Stimulated activated CD4-positive, alpha-beta T cell treated with anti-CD3 and anti-CD28 coated beads, Interleukin-15, amount 100 ng/mL, for 24 hours (primary cell): ENCODE measurements around the gene CASKIN1.
"Not testable (repeated sequence)": the region's sequence is repeated elsewhere in the genome, so short reads cannot be mapped to it uniquely, and the experiment has no call there.

Experiments
- DNase-seq: peaks from one replicate; pipeline ENCODE4 v3.0.0-alpha.2; 2020

CASKIN1 gene

GRCh38 chr16:2155091-2155950 is 41.1 kb downstream of the CASKIN1 start, which contains the start of gene TRAF7:
Gene TRAF7 (plus strand): TSS chr16:2155782. CDS start chr16:2163921, 8,139 bp downstream.
- DNase-seq, result peak; percentile 97

- peak; percentile 57 for DNase-seq
These were observed 41.8 kb downstream of the CASKIN1 start for GRCh38 chr16:2154533-2155090.

GRCh38 chr16:2152695-2153506 is 43.5 kb downstream of the CASKIN1 start:
- DNase-seq, result peak; percentile 65

GRCh38 chr16:2151188-2152091 is 45.0 kb downstream of the CASKIN1 start:
- DNase-seq, result peak; percentile 61

GRCh38 chr16:2150418-2151187 is 45.8 kb downstream of the CASKIN1 start:
- DNase-seq, result peak; percentile 72

GRCh38 chr16:2149630-2150417 is 46.6 kb downstream of the CASKIN1 start:
- peak; percentile 71 for DNase-seq

- DNase-seq, result peak; percentile 64
These were observed 47.4 kb downstream of the CASKIN1 start for GRCh38 chr16:2148714-2149629.

- DNase-seq, result peak; percentile 66
These were observed 48.3 kb downstream of the CASKIN1 start, which contains the start of gene RAB26 for GRCh38 chr16:2147981-2148671. Gene RAB26 (plus strand): TSS chr16:2148625. CDS start chr16:2148784, 159 bp downstream.

GRCh38 chr16:2147378-2147777 is 49.0 kb downstream of the CASKIN1 start:
- DNase-seq, result no peak

- DNase-seq, result no peak
These were observed 50.6 kb downstream of the CASKIN1 start for GRCh38 chr16:2145843-2146242.

- DNase-seq, result no peak
These were observed 52.4 kb downstream of the CASKIN1 start for GRCh38 chr16:2143878-2144485.

- no peak for DNase-seq
These were observed 53.2 kb downstream of the CASKIN1 start for GRCh38 chr16:2142942-2143877.

GRCh38 chr16:2135770-2136490 is 60.5 kb downstream of the CASKIN1 start, which contains the start of gene PKD1:
Gene PKD1 (minus strand): TSS chr16:2135898. CDS start chr16:2135689, 209 bp downstream.
- peak; percentile 99 for DNase-seq

GRCh38 chr16:2135071-2135470 is 61.3 kb downstream of the CASKIN1 start:
- peak; percentile 32 for DNase-seq

- DNase-seq, result not testable (repeated sequence)
These were observed 62.6 kb downstream of the CASKIN1 start for GRCh38 chr16:2133797-2134196.

- not testable (repeated sequence) for DNase-seq
These were observed 66.4 kb downstream of the CASKIN1 start for GRCh38 chr16:2129890-2130447.
